ENCODE measurements around the gene MTO1.

Gene MTO1

DNA sequence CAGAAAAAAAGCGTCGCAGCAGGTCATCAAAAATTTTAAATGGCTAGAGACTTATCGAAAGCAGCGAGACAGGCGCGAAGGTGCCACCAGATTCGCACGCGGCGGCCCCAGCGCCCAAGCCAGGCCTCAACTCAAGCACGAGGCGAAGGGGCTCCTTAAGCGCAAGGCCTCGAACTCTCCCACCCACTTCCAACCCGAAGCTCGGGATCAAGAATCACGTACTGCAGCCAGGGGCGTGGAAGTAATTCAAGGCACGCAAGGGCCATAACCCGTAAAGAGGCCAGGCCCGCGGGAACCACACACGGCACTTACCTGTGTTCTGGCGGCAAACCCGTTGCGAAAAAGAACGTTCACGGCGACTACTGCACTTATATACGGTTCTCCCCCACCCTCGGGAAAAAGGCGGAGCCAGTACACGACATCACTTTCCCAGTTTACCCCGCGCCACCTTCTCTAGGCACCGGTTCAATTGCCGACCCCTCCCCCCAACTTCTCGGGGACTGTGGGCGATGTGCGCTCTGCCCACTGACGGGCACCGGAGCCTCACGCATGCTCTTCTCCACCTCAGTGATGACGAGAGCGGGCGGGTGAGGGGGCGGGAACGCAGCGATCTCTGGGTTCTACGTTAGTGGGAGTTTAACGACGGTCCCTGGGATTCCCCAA is 59.3 kb downstream of the MTO1 start, which contains the start of gene EEF1A1:
TSS of gene EEF1A1 (minus strand) at position 345 of the 663 bp plus-strand sequence. CDS start 1,006 bp downstream, outside the sequence.
- DNase-seq (ENCODE audit: low read depth) = peak; percentile 99
- TF ChIP-seq CTCF (IDR thresholded peaks at IDR 0.05; ENCODE audit: control insufficient read depth, extremely low read depth, insufficient read depth) = no peak
- H3K4me3 ChIP-seq (ENCODE audit: low read depth, low read length) = peak within 1 kb of the TSS; percentile 96

DNA sequence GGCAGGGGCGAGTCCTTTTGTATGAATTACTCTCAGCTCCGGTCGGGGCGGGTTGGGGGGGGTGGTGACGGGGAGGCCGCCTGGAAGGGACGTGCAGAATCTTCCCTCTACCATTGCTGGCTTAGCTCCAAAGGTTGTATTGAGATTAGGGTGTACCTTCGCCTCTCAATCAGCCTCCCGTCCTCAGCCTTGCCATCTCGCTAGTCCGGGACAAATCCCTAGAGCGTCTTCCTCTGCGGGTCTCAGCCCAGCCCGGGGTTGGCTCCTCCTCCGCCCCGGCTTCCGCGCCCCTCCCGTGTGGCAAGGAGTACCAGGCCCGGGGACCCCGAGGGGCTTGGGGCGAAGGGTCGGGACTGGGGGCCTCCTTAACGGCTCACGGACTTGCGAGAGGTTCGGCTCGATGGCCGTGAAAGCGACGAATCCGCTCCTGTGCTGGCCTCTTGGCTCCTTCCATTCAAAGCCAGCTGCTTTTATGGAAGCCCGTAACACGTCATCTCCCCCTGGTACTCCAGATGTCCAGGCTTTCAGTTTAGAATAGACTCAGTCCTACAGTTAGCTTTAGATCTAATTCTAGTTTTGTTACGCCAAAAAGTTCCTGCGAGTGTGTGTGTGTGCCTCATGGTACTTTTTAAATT is 59.9 kb downstream of the MTO1 start:
- no peak for TF ChIP-seq CTCF (IDR thresholded peaks at IDR 0.05; ENCODE audit: control insufficient read depth, extremely low read depth, insufficient read depth)
- no peak for DNase-seq (ENCODE audit: low read depth)
- peak overlapping the region; percentile 96 for H3K4me3 ChIP-seq (ENCODE audit: low read depth, low read length)

- DNase-seq (ENCODE audit: low read depth) = no peak
- H3K4me3 ChIP-seq (ENCODE audit: low read depth, low read length) = peak overlapping the region; percentile 57
- TF ChIP-seq CTCF (IDR thresholded peaks at IDR 0.05; ENCODE audit: control insufficient read depth, extremely low read depth, insufficient read depth) = no peak
Observed at GRCh38 chr6:73523434-73524123, 62.0 kb downstream of the MTO1 start.

DNA sequence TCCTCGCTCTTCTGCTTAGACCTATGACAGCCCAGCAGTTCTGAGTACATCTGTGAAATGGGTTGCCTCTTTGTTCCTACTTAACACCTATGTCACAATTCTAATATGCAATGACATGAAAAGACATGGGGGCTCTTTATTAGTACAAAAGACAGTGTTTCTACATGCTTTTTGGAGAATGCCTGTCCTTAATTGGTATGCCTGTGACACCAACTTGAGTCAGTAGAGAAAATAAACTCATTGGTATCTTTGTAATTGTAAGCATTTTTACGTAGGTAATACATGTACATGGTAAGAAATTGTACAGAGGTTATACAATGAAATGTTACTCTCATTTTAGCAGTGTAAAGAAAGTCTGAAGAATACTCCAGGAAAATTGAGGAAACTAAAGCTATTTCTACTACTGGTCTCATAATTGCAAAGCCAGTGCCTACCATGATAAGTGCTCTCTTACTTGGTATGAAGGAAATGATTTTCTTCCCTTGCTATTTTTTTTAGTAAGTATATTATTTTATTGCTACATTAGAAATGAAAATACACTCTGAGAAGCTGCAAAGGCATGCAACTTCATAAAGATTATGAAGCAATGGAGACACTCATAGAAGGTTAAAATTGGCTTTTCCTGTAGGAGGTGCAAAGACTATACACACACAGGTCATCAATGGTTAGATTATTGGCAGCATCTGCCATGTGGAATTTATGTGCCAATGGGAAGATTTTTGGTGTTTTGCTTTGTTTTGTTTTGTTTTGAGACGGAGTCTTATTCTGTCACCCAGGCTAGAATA is 64.2 kb downstream of the MTO1 start:
- no peak overlapping the region for H3K4me3 ChIP-seq (ENCODE audit: low read depth, low read length)
- DNase-seq (ENCODE audit: low read depth) = no peak
- TF ChIP-seq CTCF (IDR thresholded peaks at IDR 0.05; ENCODE audit: control insufficient read depth, extremely low read depth, insufficient read depth) = no peak

GRCh38 chr6:73528897-73529296 is 67.4 kb downstream of the MTO1 start:
- no peak for TF ChIP-seq CTCF (IDR thresholded peaks at IDR 0.05; ENCODE audit: control insufficient read depth, extremely low read depth, insufficient read depth)
- H3K4me3 ChIP-seq (ENCODE audit: low read depth, low read length) = no peak overlapping the region
- DNase-seq (ENCODE audit: low read depth) = no peak

GRCh38 chr6:73532293-73532692 is 70.8 kb downstream of the MTO1 start:
- no peak for TF ChIP-seq CTCF (IDR thresholded peaks at IDR 0.05; ENCODE audit: control insufficient read depth, extremely low read depth, insufficient read depth)
- no peak overlapping the region for H3K4me3 ChIP-seq (ENCODE audit: low read depth, low read length)
- DNase-seq (ENCODE audit: low read depth) = no peak

Data from LNCaP clone FGC (cell line).